GM21367 (cell line): ENCODE measurements around the gene SPIN2A.
"Not testable (repeated sequence)": the region's sequence is repeated elsewhere in the genome, so short reads cannot be mapped to it uniquely, and the experiment has no call there.

ENCODE experiments used
- ATAC-seq: cut with Tn5 transposase; IDR thresholded peaks from one replicate; pipeline ENCODE4 v1.9.1; 2021; ENCODE audit not compliant: unreplicated experiment

The SPIN2A gene

GRCh38 chrX:57137073-57137472, at the start of gene SPIN2A:
TSS of gene SPIN2A (minus strand) at chrX:57137397. CDS start at chrX:57136597, 800 bp downstream.
- ATAC-seq, result not testable (repeated sequence)

- no peak for ATAC-seq
Observed at GRCh38 chrX:57178605-57179004, 41.4 kb upstream of the SPIN2A start.

GRCh38 chrX:57177070-57177469, 39.9 kb upstream of the SPIN2A start:
- no peak for ATAC-seq

- ATAC-seq, result no peak
Observed at GRCh38 chrX:57172544-57172943, 35.3 kb upstream of the SPIN2A start.

- ATAC-seq, result no peak
Observed at GRCh38 chrX:57156397-57157049, 19.3 kb upstream of the SPIN2A start.

- no peak for ATAC-seq
Observed at GRCh38 chrX:57155171-57155570, 18.0 kb upstream of the SPIN2A start.

- ATAC-seq, result not testable (repeated sequence)
Observed at GRCh38 chrX:57152222-57152621, 15.0 kb upstream of the SPIN2A start.

GRCh38 chrX:57138674-57139073, 1.5 kb upstream of the SPIN2A start:
- ATAC-seq, result no peak

- ATAC-seq, result no peak
Observed at GRCh38 chrX:57137501-57137900, 304 bp upstream of the SPIN2A start.

GRCh38 chrX:57136589-57136988, 608 bp downstream of the SPIN2A start:
- not testable (repeated sequence) for ATAC-seq

GRCh38 chrX:57135287-57135686, 1.9 kb downstream of the SPIN2A start:
- no peak for ATAC-seq

- no peak for ATAC-seq
Observed at GRCh38 chrX:57134702-57135101, 2.5 kb downstream of the SPIN2A start.

- ATAC-seq, result no peak
Observed at GRCh38 chrX:57133706-57134105, 3.5 kb downstream of the SPIN2A start.

- ATAC-seq, result not testable (repeated sequence)
Observed at GRCh38 chrX:57133284-57133683, 3.9 kb downstream of the SPIN2A start.

- ATAC-seq, result no peak
Observed at GRCh38 chrX:57132046-57132445, 5.2 kb downstream of the SPIN2A start.

- no peak for ATAC-seq
Observed at GRCh38 chrX:57121816-57122215, 15.4 kb downstream of the SPIN2A start.

GRCh38 chrX:57121162-57121755, 15.9 kb downstream of the SPIN2A start, which contains the start of gene SPIN2B:
TSS of gene SPIN2B (minus strand) at chrX:57121548.
- peak; percentile 99 for ATAC-seq

GRCh38 chrX:57120619-57121161, 16.5 kb downstream of the SPIN2A start:
- ATAC-seq, result not testable (repeated sequence)

GRCh38 chrX:57119416-57119815, 17.8 kb downstream of the SPIN2A start:
- no peak for ATAC-seq

- ATAC-seq, result not testable (repeated sequence)
Observed at GRCh38 chrX:57117566-57117965, 19.6 kb downstream of the SPIN2A start.

GRCh38 chrX:57104921-57105398, 32.2 kb downstream of the SPIN2A start:
- ATAC-seq, result no peak

- ATAC-seq, result no peak
Observed at GRCh38 chrX:57104406-57104805, 32.8 kb downstream of the SPIN2A start.
